Astrocyte (in vitro differentiated cells and primary cell): ENCODE data around the gene ERN1. TPM values are rescaled to one million over a fixed set of nuclear protein-coding genes. Genes with fewer than 3 reads are reported as not detected.

Experiments used
- DNase-seq: peaks from one replicate; pipeline ENCODE4 v3.0.0-alpha.2; 2010; ENCODE audit warnings: low read depth
- FAIRE-seq: peaks from 2 replicates; lab custom pipeline; 2011; peaks lifted over from hg19 to GRCh38; lab: Jason Lieb, UNC
- H2AFZ ChIP-seq: 2 replicates; pipeline ENCODE4 v1.6.0; 2012; ENCODE audit warnings: low read depth, low read length, inconsistent platforms
- H3K27ac ChIP-seq: 2 replicates; pipeline ENCODE4 v1.5.1; 2011; ENCODE audit warnings: low read depth, low read length, inconsistent platforms
- H3K27me3 ChIP-seq: 2 replicates; pipeline ENCODE4 v1.6.0; 2011; ENCODE audit warnings: low read length, inconsistent platforms; ENCODE audit not compliant: insufficient read depth
- H3K36me3 ChIP-seq: 2 replicates; pipeline ENCODE4 v1.5.1; 2011; ENCODE audit warnings: low read length, inconsistent platforms; ENCODE audit not compliant: insufficient read depth
- H3K4me1 ChIP-seq: 2 replicates; pipeline ENCODE4 v1.5.1; 2011; ENCODE audit warnings: low read length, inconsistent platforms; ENCODE audit not compliant: insufficient read depth
- H3K4me2 ChIP-seq: 2 replicates; pipeline ENCODE4 v1.6.0; 2012; ENCODE audit warnings: low read length, inconsistent platforms
- H3K4me3 ChIP-seq: 2 replicates; pipeline ENCODE4 v1.5.1; 2011; ENCODE audit warnings: low read depth, mild to moderate bottlenecking, low read length, inconsistent platforms; ENCODE audit not compliant: insufficient read depth
- H3K79me2 ChIP-seq: 2 replicates; pipeline ENCODE4 v1.6.0; 2012; ENCODE audit warnings: mild to moderate bottlenecking, low read length, inconsistent platforms; ENCODE audit not compliant: insufficient read depth
- H3K9ac ChIP-seq: 2 replicates; pipeline ENCODE4 v1.6.0; 2012; ENCODE audit warnings: mild to moderate bottlenecking, low read length, inconsistent platforms
- H3K9me3 ChIP-seq: 2 replicates; pipeline ENCODE4 v1.5.1; 2012; ENCODE audit warnings: low read depth, mild to moderate bottlenecking, low read length, inconsistent platforms; ENCODE audit not compliant: insufficient read depth
- H4K20me1 ChIP-seq: 2 replicates; pipeline ENCODE4 v1.6.0; 2012; ENCODE audit warnings: low read length, inconsistent platforms; ENCODE audit not compliant: insufficient read depth
- H3K27ac Mint-ChIP-seq: one replicate; pipeline ENCODE4 v1.8.0; 2021; ENCODE audit warnings: mild to moderate bottlenecking, mixed read lengths; ENCODE audit not compliant: unreplicated experiment
- H3K27me3 Mint-ChIP-seq: one replicate; pipeline ENCODE4 v1.8.0; 2021; ENCODE audit warnings: low read depth, mixed read lengths; ENCODE audit not compliant: unreplicated experiment
- H3K36me3 Mint-ChIP-seq: one replicate; pipeline ENCODE4 v1.8.0; 2021; ENCODE audit warnings: low read depth, mixed read lengths; ENCODE audit not compliant: unreplicated experiment
- H3K4me1 Mint-ChIP-seq: one replicate; pipeline ENCODE4 v1.8.0; 2021; ENCODE audit warnings: low read depth, mixed read lengths; ENCODE audit not compliant: unreplicated experiment
- H3K4me3 Mint-ChIP-seq: one replicate; pipeline ENCODE4 v1.8.0; 2021; ENCODE audit warnings: mild to moderate bottlenecking, moderate library complexity, mixed read lengths; ENCODE audit not compliant: unreplicated experiment
- H3K9me3 Mint-ChIP-seq: one replicate; pipeline ENCODE4 v1.8.0; 2021; ENCODE audit warnings: mild to moderate bottlenecking, mixed read lengths; ENCODE audit not compliant: unreplicated experiment
- CTCF ChIP-seq: IDR thresholded peaks from 2 replicates; pipeline ENCODE4 v1.5.1; 2011; ENCODE audit warnings: low read depth, mild to moderate bottlenecking, inconsistent platforms, low read length, moderate library complexity; ENCODE audit not compliant: insufficient read depth
- EZH2 ChIP-seq: IDR thresholded peaks from 2 replicates; pipeline ENCODE4 v1.6.1; 2012; ENCODE audit warnings: mild to moderate bottlenecking, low read length, inconsistent platforms; ENCODE audit not compliant: insufficient read depth
- total RNA-seq: library from RNA; stranded (reverse); gene quantifications from 2 replicates; pipeline ENCODE4 v1.2.1, GENCODE V29; 2021

The ERN1 gene
- total RNA-seq, 1 donor from 2014 or later = 11.7 TPM

- Mint-ChIP-seq H3K9me3 (no peaks in the 10 kb centered on the region), H3K36me3 (no peaks in the 10 kb centered on the region), H3K27me3 (peaks cover 45% of the 10 kb centered on the region), H3K4me1 (no peaks in the 10 kb centered on the region), H3K27ac (no peak overlapping the region), H3K4me3 (no peak overlapping the region)
- Histone ChIP-seq H3K79me2 (no peaks in the 10 kb centered on the region), H4K20me1 (no peaks in the 10 kb centered on the region), H3K4me1 (no peaks in the 10 kb centered on the region), H3K9ac (no peak overlapping the region), H3K36me3 (no peaks in the 10 kb centered on the region), H3K27ac (no peak overlapping the region), H3K4me2 (no peak overlapping the region), H3K27me3 (peaks cover 14% of the 10 kb centered on the region), H3K9me3 (no peaks in the 10 kb centered on the region), H2AFZ (no peak overlapping the region), H3K4me3 (no peak overlapping the region)
- TF ChIP-seq EZH2 (no peak), CTCF (no peak)
- no peak for DNase-seq
- FAIRE-seq = no peak
Observed at GRCh38 chr17:64001091-64001579, 128.8 kb downstream of the ERN1 start.

- H3K79me2 ChIP-seq = no peaks in the 10 kb centered on the region
- no peaks in the 10 kb centered on the region for H3K4me1 ChIP-seq
- H3K4me2 ChIP-seq = no peak overlapping the region
- H3K4me3 ChIP-seq = no peak overlapping the region
- no peaks in the 10 kb centered on the region for H3K36me3 ChIP-seq
- H2AFZ ChIP-seq = no peak overlapping the region
- FAIRE-seq = no peak
- no peak for TF ChIP-seq EZH2
- TF ChIP-seq CTCF = no peak
- no peaks in the 10 kb centered on the region for H4K20me1 ChIP-seq
- peaks cover 21% of the 10 kb centered on the region for H3K27me3 ChIP-seq
- Mint-ChIP-seq H3K4me3 (peak overlapping the region; percentile 56), H3K27me3 (peaks cover 49% of the 10 kb centered on the region), H3K36me3 (no peaks in the 10 kb centered on the region), H3K27ac (no peak overlapping the region), H3K9me3 (no peaks in the 10 kb centered on the region), H3K4me1 (no peaks in the 10 kb centered on the region)
- no peak overlapping the region for H3K27ac ChIP-seq
- H3K9ac ChIP-seq = no peak overlapping the region
- no peak for DNase-seq
- no peaks in the 10 kb centered on the region for H3K9me3 ChIP-seq
Observed at GRCh38 chr17:63999680-64000531, 130.0 kb downstream of the ERN1 start.
